Chondrocyte (in vitro differentiated cells): ENCODE measurements around the gene RAP1GDS1. TPM values are rescaled to one million over a fixed set of nuclear protein-coding genes. Genes with fewer than 3 reads are reported as not detected.

ENCODE experiments used
- DNase-seq: peaks from one replicate; pipeline ENCODE4 v3.0.0; 2021; ENCODE audit warnings: mixed read lengths, low spot score
- H3K27ac Mint-ChIP-seq: one replicate; pipeline ENCODE4 v1.8.0; 2021; ENCODE audit warnings: mild to moderate bottlenecking, moderate library complexity, mixed read lengths; ENCODE audit not compliant: unreplicated experiment
- H3K27me3 Mint-ChIP-seq: 2 replicates; pipeline ENCODE4 v1.8.0; 2021; ENCODE audit warnings: low read depth, mixed read lengths
- H3K36me3 Mint-ChIP-seq: 2 replicates; pipeline ENCODE4 v1.8.0; 2021; ENCODE audit warnings: low read depth, mixed read lengths
- H3K4me1 Mint-ChIP-seq: 2 replicates; pipeline ENCODE4 v1.8.0; 2021; ENCODE audit warnings: low read depth, mild to moderate bottlenecking, mixed read lengths
- H3K4me3 Mint-ChIP-seq: one replicate; pipeline ENCODE4 v1.8.0; 2021; ENCODE audit warnings: mild to moderate bottlenecking, moderate library complexity, mixed read lengths; ENCODE audit not compliant: unreplicated experiment
- H3K9me3 Mint-ChIP-seq: 2 replicates; pipeline ENCODE4 v1.8.0; 2021; ENCODE audit warnings: low read depth, mixed read lengths
- total RNA-seq: library from RNA; stranded (reverse); gene quantifications from 3 replicates; pipeline ENCODE4 v1.2.1, GENCODE V29; 2021
- TF ChIP-seq, protein P1 (sequence below): fragments of 200-600 bp; sonication (generic); IDR thresholded peaks from 2 replicates; pipeline ENCODE4 v1.5.0; 2021; ENCODE audit warnings: antibody characterized with exemption, mild to moderate bottlenecking, moderate library complexity

The RAP1GDS1 gene
- total RNA-seq, 1 donor from 2014 or later = 89.5 TPM

DNA sequence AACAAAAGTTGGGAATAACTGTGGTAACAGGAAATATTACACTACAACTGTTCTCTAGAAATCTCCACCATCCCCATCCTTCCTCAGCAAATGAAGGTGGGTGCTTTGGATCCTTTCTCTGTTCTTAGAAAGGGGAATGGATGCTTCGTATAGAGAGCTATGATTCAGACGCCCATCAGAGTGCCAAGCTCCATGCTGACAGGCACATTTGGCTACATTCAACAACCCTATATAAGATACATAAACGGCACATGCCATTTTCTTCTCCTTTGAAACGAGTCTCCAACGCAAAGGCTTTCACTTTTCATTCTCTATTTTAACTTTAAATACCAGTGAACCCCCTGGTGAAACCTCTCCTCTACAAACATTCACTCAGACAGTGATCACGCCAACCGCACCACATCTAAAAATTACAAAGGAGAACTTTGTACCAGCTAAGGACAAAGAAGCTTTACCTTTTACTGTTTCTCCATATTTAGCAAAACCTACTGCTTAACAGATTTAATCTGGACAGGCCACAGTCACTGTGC is 224.7 kb downstream of the RAP1GDS1 start:
- H3K27me3 Mint-ChIP-seq = no peaks in the 10 kb centered on the region
- H3K4me3 Mint-ChIP-seq = no peak overlapping the region
- TF ChIP-seq, protein P1, sequence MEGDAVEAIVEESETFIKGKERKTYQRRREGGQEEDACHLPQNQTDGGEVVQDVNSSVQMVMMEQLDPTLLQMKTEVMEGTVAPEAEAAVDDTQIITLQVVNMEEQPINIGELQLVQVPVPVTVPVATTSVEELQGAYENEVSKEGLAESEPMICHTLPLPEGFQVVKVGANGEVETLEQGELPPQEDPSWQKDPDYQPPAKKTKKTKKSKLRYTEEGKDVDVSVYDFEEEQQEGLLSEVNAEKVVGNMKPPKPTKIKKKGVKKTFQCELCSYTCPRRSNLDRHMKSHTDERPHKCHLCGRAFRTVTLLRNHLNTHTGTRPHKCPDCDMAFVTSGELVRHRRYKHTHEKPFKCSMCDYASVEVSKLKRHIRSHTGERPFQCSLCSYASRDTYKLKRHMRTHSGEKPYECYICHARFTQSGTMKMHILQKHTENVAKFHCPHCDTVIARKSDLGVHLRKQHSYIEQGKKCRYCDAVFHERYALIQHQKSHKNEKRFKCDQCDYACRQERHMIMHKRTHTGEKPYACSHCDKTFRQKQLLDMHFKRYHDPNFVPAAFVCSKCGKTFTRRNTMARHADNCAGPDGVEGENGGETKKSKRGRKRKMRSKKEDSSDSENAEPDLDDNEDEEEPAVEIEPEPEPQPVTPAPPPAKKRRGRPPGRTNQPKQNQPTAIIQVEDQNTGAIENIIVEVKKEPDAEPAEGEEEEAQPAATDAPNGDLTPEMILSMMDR = no peak
- peaks cover 54% of the 10 kb centered on the region for H3K4me1 Mint-ChIP-seq
- H3K27ac Mint-ChIP-seq = peak overlapping the region; percentile 32
- no peak for DNase-seq
- H3K9me3 Mint-ChIP-seq = no peaks in the 10 kb centered on the region
- no peaks in the 10 kb centered on the region for H3K36me3 Mint-ChIP-seq

DNA sequence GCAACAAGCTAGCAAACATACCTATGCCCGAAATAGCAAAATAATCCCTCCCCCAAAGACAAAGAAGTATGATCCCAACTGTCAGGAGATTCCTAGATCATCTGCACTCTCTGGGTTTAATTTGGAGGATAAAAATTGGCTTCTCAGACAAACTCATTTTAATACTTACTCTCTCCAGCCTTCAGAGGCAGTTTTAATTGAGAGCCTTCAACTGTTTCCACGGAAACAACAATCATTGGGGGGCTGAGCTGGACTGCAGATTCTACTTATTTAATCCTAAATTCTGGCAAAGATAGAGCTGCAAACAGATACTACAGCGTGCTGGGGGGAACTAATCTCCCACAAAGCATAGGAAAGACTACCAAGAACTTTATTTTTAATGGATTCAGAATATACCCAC is 229.1 kb downstream of the RAP1GDS1 start:
- Mint-ChIP-seq H3K27me3 (no peaks in the 10 kb centered on the region), H3K4me3 (no peak overlapping the region), H3K27ac (peak overlapping the region; percentile 47), H3K36me3 (no peaks in the 10 kb centered on the region), H3K9me3 (no peaks in the 10 kb centered on the region), H3K4me1 (peaks cover 42% of the 10 kb centered on the region)
- TF ChIP-seq, protein P1 = no peak
- no peak for DNase-seq

DNA sequence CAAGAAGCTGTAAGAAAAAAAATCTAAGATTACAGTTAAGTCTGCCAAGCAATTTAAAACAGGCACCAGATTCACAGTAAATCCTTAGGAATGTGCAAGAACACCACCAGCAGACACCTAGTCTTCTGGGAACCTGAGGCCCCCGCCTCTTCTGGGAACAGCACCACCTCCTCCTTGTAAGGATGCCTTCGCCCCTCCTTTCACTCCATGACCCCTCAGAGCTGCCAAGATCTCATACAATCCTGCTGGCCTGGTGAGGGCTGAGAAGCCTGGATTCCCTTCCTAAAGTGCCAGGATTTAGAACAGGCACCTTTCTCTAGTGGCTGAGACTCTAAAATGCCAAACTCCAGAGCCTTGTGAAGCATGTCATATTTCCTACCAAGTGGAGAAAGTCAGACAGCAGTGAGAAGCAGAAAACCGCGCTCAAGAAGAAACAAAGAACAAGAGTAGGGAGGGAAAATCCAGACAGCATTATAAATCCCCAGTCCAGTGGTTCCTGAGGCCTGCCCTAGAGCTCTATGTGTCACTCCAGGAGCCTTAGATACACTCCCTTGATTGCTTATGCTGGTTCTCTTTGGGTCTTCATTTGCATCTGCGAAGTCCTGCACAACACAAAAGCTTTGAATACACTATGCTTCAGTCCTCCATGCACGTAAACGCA is 230.8 kb downstream of the RAP1GDS1 start:
- no peaks in the 10 kb centered on the region for H3K27me3 Mint-ChIP-seq
- TF ChIP-seq, protein P1 = no peak
- no peaks in the 10 kb centered on the region for H3K36me3 Mint-ChIP-seq
- H3K27ac Mint-ChIP-seq = peak overlapping the region; percentile 85
- H3K9me3 Mint-ChIP-seq = no peaks in the 10 kb centered on the region
- no peak overlapping the region for H3K4me3 Mint-ChIP-seq
- peaks cover 51% of the 10 kb centered on the region for H3K4me1 Mint-ChIP-seq
- no peak for DNase-seq

DNA sequence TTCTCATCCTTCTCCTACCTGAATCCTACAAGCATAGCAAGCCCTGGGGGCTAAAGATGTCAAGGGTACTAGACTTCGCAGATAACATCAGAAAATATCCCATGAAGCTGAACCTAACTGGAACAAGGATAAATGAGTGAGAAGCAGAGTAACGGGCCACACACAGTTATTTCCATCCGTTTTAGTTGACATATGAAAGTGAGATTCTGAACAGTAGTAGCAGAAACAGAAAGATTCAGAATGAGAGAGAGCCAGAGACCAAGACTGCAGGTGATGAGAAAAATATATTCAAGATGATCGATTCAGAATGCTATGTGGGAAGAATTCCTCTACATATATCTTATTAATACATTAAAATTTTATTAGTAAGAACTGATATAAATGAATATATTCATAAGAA is 232.1 kb downstream of the RAP1GDS1 start:
- H3K36me3 Mint-ChIP-seq = peaks cover 3% of the 10 kb centered on the region
- TF ChIP-seq, protein P1 = no peak
- H3K4me1 Mint-ChIP-seq = peaks cover 57% of the 10 kb centered on the region

More for the DNA sequence above, 232.1 kb downstream of the RAP1GDS1 start:
- no peaks in the 10 kb centered on the region for H3K9me3 Mint-ChIP-seq
- H3K27me3 Mint-ChIP-seq = no peaks in the 10 kb centered on the region
- H3K4me3 Mint-ChIP-seq = no peak overlapping the region
- H3K27ac Mint-ChIP-seq = no peak overlapping the region
- no peak for DNase-seq

Other genes with a start within 250 kb of the RAP1GDS1 start
- 0.12 to 0.77 TPM in 2 of 3 replicates, not detected in the other for gene STPG2, start 117.9 kb upstream of the RAP1GDS1 start, total RNA-seq